Endothelial cell (in vitro differentiated cells): ENCODE results near the gene PTMA. TPM values are rescaled to one million over a fixed set of nuclear protein-coding genes. Genes with fewer than 3 reads are reported as not detected.
A peak's percentile ranks its signal among the peaks of the same experiment; 100 is the strongest.

ENCODE experiments used
- DNase-seq: peaks from one replicate; pipeline ENCODE4 v3.0.0; 2021; ENCODE audit warnings: low spot score
- H3K27ac Mint-ChIP-seq: one replicate; pipeline ENCODE4 v1.8.0; 2021; ENCODE audit warnings: mixed read lengths, inconsistent platforms; ENCODE audit not compliant: unreplicated experiment
- H3K27me3 Mint-ChIP-seq: one replicate; pipeline ENCODE4 v1.8.0; 2021; ENCODE audit warnings: mild to moderate bottlenecking, moderate library complexity, mixed read lengths, inconsistent platforms; ENCODE audit not compliant: unreplicated experiment
- H3K36me3 Mint-ChIP-seq: one replicate; pipeline ENCODE4 v1.8.0; 2021; ENCODE audit warnings: mild to moderate bottlenecking, low read depth, mixed read lengths, inconsistent platforms; ENCODE audit not compliant: unreplicated experiment
- H3K4me1 Mint-ChIP-seq: one replicate; pipeline ENCODE4 v1.8.0; 2021; ENCODE audit warnings: mild to moderate bottlenecking, mixed read lengths, inconsistent platforms; ENCODE audit not compliant: unreplicated experiment
- H3K4me3 Mint-ChIP-seq: one replicate; pipeline ENCODE4 v1.8.0; 2021; ENCODE audit warnings: mild to moderate bottlenecking, mixed read lengths, inconsistent platforms; ENCODE audit not compliant: unreplicated experiment
- H3K9me3 Mint-ChIP-seq: one replicate; pipeline ENCODE4 v1.8.0; 2021; ENCODE audit warnings: mixed read lengths, inconsistent platforms; ENCODE audit not compliant: unreplicated experiment
- CTCF ChIP-seq: fragments of 200-600 bp; sonication (generic); IDR thresholded peaks from one replicate; pipeline ENCODE4 v1.5.0; 2021; ENCODE audit warnings: antibody characterized with exemption; ENCODE audit not compliant: unreplicated experiment
- total RNA-seq: library from RNA; stranded (reverse); fragmentation: NEBNext Ultra II Directional; extraction: Animal tissue kit (Norgen Biotek cat#: 25700); gene quantifications from one replicate; pipeline ENCODE4 v1.2.1, GENCODE V29; 2021; ENCODE audit not compliant: unreplicated experiment

The PTMA gene
- total RNA-seq, 1 donor from 2014 or later, result 592 TPM

- Mint-ChIP-seq H3K4me3 (peak overlapping the region; percentile 60), H3K4me1 (peaks cover 13% of the 10 kb centered on the region), H3K36me3 (peaks cover 11% of the 10 kb centered on the region), H3K27ac (peak overlapping the region; percentile 77), H3K27me3 (peaks cover 13% of the 10 kb centered on the region), H3K9me3 (no peaks in the 10 kb centered on the region)
- DNase-seq, result no peak
- no peak for TF ChIP-seq CTCF
Measured at GRCh38 chr2:231662811-231663457, 45.4 kb upstream of the PTMA start.

- no peak overlapping the region for H3K4me3 Mint-ChIP-seq
- H3K27ac Mint-ChIP-seq, result no peak overlapping the region
- H3K9me3 Mint-ChIP-seq, result no peaks in the 10 kb centered on the region
- no peak for TF ChIP-seq CTCF
- DNase-seq, result no peak
- peaks cover 11% of the 10 kb centered on the region for H3K36me3 Mint-ChIP-seq
- H3K4me1 Mint-ChIP-seq, result peaks cover 13% of the 10 kb centered on the region
- H3K27me3 Mint-ChIP-seq, result peaks cover 17% of the 10 kb centered on the region
Measured at GRCh38 chr2:231663458-231664212, 44.7 kb upstream of the PTMA start.

- TF ChIP-seq CTCF, result no peak
- Mint-ChIP-seq H3K4me3 (no peak overlapping the region), H3K27me3 (peaks cover 17% of the 10 kb centered on the region), H3K27ac (no peak overlapping the region), H3K9me3 (no peaks in the 10 kb centered on the region), H3K4me1 (peaks cover 13% of the 10 kb centered on the region), H3K36me3 (peaks cover 8% of the 10 kb centered on the region)
- no peak for DNase-seq
Measured at GRCh38 chr2:231664727-231665126, 43.6 kb upstream of the PTMA start.

- no peak for DNase-seq
- Mint-ChIP-seq H3K4me3 (peak overlapping the region; percentile 74), H3K27me3 (peaks cover 17% of the 10 kb centered on the region), H3K27ac (peak overlapping the region; percentile 86), H3K36me3 (peaks cover 8% of the 10 kb centered on the region), H3K4me1 (peaks cover 13% of the 10 kb centered on the region), H3K9me3 (no peaks in the 10 kb centered on the region)
- no peak for TF ChIP-seq CTCF
Measured at GRCh38 chr2:231665245-231666170, 42.8 kb upstream of the PTMA start.
